HEK293T (cell line): ENCODE results near the gene DENND1B.

ENCODE experiments used
- BHLHE40 ChIP-seq: fragments of 450-650 bp; IDR thresholded peaks from 2 replicates; pipeline ENCODE4 v1.6.1; 2016; ENCODE audit warnings: mild to moderate bottlenecking, moderate library complexity, borderline replicate concordance
- ELF4 ChIP-seq: fragments of 450-650 bp; IDR thresholded peaks from 2 replicates; pipeline ENCODE4 v1.6.1; 2017; ENCODE audit warnings: antibody characterized with exemption
- FOXM1 ChIP-seq: fragments of 450-650 bp; IDR thresholded peaks from 2 replicates; pipeline ENCODE4 v1.6.1; 2017; ENCODE audit warnings: mild to moderate bottlenecking, borderline replicate concordance
- HDGF ChIP-seq: fragments of 450-650 bp; IDR thresholded peaks from 2 replicates; pipeline ENCODE4 v1.6.1; 2017; ENCODE audit warnings: antibody characterized with exemption, borderline replicate concordance
- SP1 ChIP-seq: fragments of 450-650 bp; IDR thresholded peaks from 2 replicates; pipeline ENCODE4 v1.6.1; 2017

GRCh38 chr1:197541411-197541810 is 233.9 kb downstream of the DENND1B start:
- TF ChIP-seq BHLHE40 (no peak), ELF4 (no peak), HDGF (no peak), SP1 (no peak), FOXM1 (no peak)
